Loucy (cell line): ENCODE results near the gene ANKRD6.

ENCODE experiments used
- EZH2phosphoT487 ChIP-seq: fragments of 200-600 bp; IDR thresholded peaks from 2 replicates; pipeline ENCODE4 v1.6.1; 2018; ENCODE audit warnings: antibody characterized with exemption, mild to moderate bottlenecking, moderate library complexity, borderline replicate concordance
- TF ChIP-seq, protein P1 (sequence below): fragments of 200-600 bp; sonication (generic); conservative IDR thresholded peaks from 2 replicates; pipeline ENCODE4 v1.5.1; 2014; ENCODE audit warnings: mild to moderate bottlenecking, antibody characterized with exemption, low read length

GRCh38 chr6:89494131-89494793 lies 61.3 kb downstream of the ANKRD6 start:
- TF ChIP-seq EZH2phosphoT487, result no peak
- TF ChIP-seq, protein P1, sequence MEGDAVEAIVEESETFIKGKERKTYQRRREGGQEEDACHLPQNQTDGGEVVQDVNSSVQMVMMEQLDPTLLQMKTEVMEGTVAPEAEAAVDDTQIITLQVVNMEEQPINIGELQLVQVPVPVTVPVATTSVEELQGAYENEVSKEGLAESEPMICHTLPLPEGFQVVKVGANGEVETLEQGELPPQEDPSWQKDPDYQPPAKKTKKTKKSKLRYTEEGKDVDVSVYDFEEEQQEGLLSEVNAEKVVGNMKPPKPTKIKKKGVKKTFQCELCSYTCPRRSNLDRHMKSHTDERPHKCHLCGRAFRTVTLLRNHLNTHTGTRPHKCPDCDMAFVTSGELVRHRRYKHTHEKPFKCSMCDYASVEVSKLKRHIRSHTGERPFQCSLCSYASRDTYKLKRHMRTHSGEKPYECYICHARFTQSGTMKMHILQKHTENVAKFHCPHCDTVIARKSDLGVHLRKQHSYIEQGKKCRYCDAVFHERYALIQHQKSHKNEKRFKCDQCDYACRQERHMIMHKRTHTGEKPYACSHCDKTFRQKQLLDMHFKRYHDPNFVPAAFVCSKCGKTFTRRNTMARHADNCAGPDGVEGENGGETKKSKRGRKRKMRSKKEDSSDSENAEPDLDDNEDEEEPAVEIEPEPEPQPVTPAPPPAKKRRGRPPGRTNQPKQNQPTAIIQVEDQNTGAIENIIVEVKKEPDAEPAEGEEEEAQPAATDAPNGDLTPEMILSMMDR, result peak; percentile 56
